Kidney epithelial cell (primary cell): ENCODE data around the gene GRHPR. TPM values are rescaled to one million over a fixed set of nuclear protein-coding genes. Genes with fewer than 3 reads are reported as not detected.

Experiments
- DNase-seq: peaks from one replicate; pipeline ENCODE4 v3.0.0-alpha.2; 2010; ENCODE audit warnings: low read depth
- H3K27me3 ChIP-seq: 2 replicates; pipeline ENCODE4 v1.6.0; 2011; ENCODE audit warnings: low read length; ENCODE audit not compliant: control insufficient read depth, insufficient read depth
- H3K36me3 ChIP-seq: 2 replicates; pipeline ENCODE4 v1.5.1; 2011; ENCODE audit warnings: low read length; ENCODE audit not compliant: control insufficient read depth, insufficient read depth
- H3K4me3 ChIP-seq: 2 replicates; pipeline ENCODE4 v1.5.1; 2011; ENCODE audit warnings: low read depth, mild to moderate bottlenecking, control low read depth, low read length
- CTCF ChIP-seq: IDR thresholded peaks from 2 replicates; pipeline ENCODE4 v1.5.1; 2011; ENCODE audit warnings: mild to moderate bottlenecking, moderate library complexity, low read length, control low read depth, inconsistent platforms; ENCODE audit not compliant: insufficient read depth, poor library complexity, severe bottlenecking
- total RNA-seq: library from RNA; depleted of rRNA; stranded (reverse); fragments of >200 nt; gene quantifications from 2 replicates; pipeline ENCODE4 v1.2.3, GENCODE V29; 2015

GRHPR gene
- total RNA-seq, 1 donor from 2014 or later = 142 TPM

GRCh38 chr9:37432020-37432419 lies 9.5 kb downstream of the GRHPR start:
- DNase-seq = no peak
- no peak for TF ChIP-seq CTCF
- H3K36me3 ChIP-seq = peaks cover 4% of the 10 kb centered on the region
- no peak overlapping the region for H3K4me3 ChIP-seq
- H3K27me3 ChIP-seq = no peaks in the 10 kb centered on the region

- H3K4me3 ChIP-seq = no peak overlapping the region
- no peak for DNase-seq
- no peak for TF ChIP-seq CTCF
- peaks cover 4% of the 10 kb centered on the region for H3K36me3 ChIP-seq
- H3K27me3 ChIP-seq = no peaks in the 10 kb centered on the region
Observed at GRCh38 chr9:37433867-37434371, 11.4 kb downstream of the GRHPR start.

GRCh38 chr9:37436540-37436939 lies 14.0 kb downstream of the GRHPR start:
- peaks cover 6% of the 10 kb centered on the region for H3K36me3 ChIP-seq

GRCh38 chr9:37437010-37437409 lies 14.5 kb downstream of the GRHPR start:
- no peak for TF ChIP-seq CTCF
- Histone ChIP-seq H3K4me3 (no peak overlapping the region), H3K36me3 (peaks cover 6% of the 10 kb centered on the region), H3K27me3 (no peaks in the 10 kb centered on the region)
- DNase-seq = no peak

More at GRCh38 chr9:37436540-37436939, 14.0 kb downstream of the GRHPR start:
- TF ChIP-seq CTCF = no peak
- no peak for DNase-seq
- Histone ChIP-seq H3K4me3 (no peak overlapping the region), H3K27me3 (no peaks in the 10 kb centered on the region)

GRCh38 chr9:37437621-37438020 lies 15.1 kb downstream of the GRHPR start:
- H3K27me3 ChIP-seq = no peaks in the 10 kb centered on the region
- no peak overlapping the region for H3K4me3 ChIP-seq
- no peak for DNase-seq
- no peak for TF ChIP-seq CTCF
- peaks cover 6% of the 10 kb centered on the region for H3K36me3 ChIP-seq

GRCh38 chr9:37438359-37438758 lies 15.9 kb downstream of the GRHPR start:
- no peak for DNase-seq
- H3K27me3 ChIP-seq = no peaks in the 10 kb centered on the region
- no peak overlapping the region for H3K4me3 ChIP-seq
- no peak for TF ChIP-seq CTCF
- H3K36me3 ChIP-seq = peaks cover 6% of the 10 kb centered on the region
